ENCODE measurements around the gene CRY2. TPM values are rescaled to one million over a fixed set of nuclear protein-coding genes. Genes with fewer than 3 reads are reported as not detected.
"Not testable (repeated sequence)": the region's sequence is repeated elsewhere in the genome, so short reads cannot be mapped to it uniquely, and the experiment has no call there.

The CRY2 gene
- total and polyA plus RNA-seq, 3 donors from 2014 or later: 80.0 to 124 (median 109) TPM

DNA sequence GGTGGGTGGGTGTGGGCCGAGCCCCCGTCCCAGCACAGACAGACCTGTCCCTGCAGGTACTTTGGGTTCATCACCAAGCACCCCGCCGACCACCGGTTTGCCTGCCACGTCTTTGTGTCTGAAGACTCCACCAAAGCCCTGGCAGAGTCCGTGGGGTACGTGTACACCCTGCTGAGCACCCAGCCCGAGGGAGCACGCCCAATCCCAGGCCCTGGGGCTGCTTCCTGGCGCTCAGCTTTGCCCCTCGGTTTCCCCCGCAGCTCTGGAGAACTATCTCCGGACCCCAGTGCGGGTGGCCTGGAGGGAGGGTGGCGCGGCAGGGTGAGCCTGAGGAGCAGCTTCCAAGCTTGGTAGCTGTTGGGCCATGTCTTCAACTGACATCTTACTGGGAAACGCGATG, 57.8 kb downstream of the CRY2 start:
- H3K9me3 ChIP-seq: no peaks in the 10 kb centered on the region
- WGBS, 2 donors: 93 to 95% methylated on average over 13 to 19 of the region's 19 CpGs
- no peak for TF ChIP-seq POLR2A (IDR thresholded peaks at IDR 0.05)
- TF ChIP-seq, protein P1, sequence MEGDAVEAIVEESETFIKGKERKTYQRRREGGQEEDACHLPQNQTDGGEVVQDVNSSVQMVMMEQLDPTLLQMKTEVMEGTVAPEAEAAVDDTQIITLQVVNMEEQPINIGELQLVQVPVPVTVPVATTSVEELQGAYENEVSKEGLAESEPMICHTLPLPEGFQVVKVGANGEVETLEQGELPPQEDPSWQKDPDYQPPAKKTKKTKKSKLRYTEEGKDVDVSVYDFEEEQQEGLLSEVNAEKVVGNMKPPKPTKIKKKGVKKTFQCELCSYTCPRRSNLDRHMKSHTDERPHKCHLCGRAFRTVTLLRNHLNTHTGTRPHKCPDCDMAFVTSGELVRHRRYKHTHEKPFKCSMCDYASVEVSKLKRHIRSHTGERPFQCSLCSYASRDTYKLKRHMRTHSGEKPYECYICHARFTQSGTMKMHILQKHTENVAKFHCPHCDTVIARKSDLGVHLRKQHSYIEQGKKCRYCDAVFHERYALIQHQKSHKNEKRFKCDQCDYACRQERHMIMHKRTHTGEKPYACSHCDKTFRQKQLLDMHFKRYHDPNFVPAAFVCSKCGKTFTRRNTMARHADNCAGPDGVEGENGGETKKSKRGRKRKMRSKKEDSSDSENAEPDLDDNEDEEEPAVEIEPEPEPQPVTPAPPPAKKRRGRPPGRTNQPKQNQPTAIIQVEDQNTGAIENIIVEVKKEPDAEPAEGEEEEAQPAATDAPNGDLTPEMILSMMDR (IDR thresholded peaks at IDR 0.05): no peak
- no peaks in the 10 kb centered on the region for H3K36me3 ChIP-seq (ENCODE audit: low read depth, missing control alignments)
- intact Hi-C loops (cut with DNase I; ENCODE audit: low total_unique reads): no loop called here
- H3K27ac ChIP-seq: no peak overlapping the region
- DNase-seq: no peak
- peaks cover 8% of the 10 kb centered on the region for H3K4me1 ChIP-seq
- H3K4me3 ChIP-seq: no peak overlapping the region
- H3K27me3 ChIP-seq: no peaks in the 10 kb centered on the region

DNA sequence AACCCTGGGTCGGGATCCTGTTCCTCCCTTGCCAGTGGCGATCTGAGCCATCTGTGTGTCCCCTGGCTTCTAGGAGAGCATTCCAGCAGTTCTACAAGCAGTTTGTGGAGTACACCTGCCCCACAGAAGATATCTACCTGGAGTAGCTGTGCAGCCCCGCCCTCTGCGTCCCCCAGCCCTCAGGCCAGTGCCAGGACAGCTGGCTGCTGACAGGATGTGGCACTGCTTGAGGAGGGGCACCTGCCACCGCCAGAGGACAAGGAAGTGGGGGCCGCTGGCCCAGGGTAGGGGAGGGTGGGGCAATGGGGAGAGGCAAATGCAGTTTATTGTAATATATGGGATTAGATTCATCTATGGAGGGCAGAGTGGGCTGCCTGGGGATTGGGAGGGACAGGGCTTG, 58.3 kb downstream of the CRY2 start:
- intact Hi-C loops (cut with DNase I; ENCODE audit: low total_unique reads); H3K27me3 ChIP-seq; H3K36me3 ChIP-seq (ENCODE audit: low read depth, missing control alignments); H3K4me1 ChIP-seq; DNase-seq; H3K27ac ChIP-seq; H3K4me3 ChIP-seq; H3K9me3 ChIP-seq: not testable (repeated sequence)
- WGBS, 2 donors: 54 to 87% methylated on average over 4 to 6 of the region's 6 CpGs

DNA sequence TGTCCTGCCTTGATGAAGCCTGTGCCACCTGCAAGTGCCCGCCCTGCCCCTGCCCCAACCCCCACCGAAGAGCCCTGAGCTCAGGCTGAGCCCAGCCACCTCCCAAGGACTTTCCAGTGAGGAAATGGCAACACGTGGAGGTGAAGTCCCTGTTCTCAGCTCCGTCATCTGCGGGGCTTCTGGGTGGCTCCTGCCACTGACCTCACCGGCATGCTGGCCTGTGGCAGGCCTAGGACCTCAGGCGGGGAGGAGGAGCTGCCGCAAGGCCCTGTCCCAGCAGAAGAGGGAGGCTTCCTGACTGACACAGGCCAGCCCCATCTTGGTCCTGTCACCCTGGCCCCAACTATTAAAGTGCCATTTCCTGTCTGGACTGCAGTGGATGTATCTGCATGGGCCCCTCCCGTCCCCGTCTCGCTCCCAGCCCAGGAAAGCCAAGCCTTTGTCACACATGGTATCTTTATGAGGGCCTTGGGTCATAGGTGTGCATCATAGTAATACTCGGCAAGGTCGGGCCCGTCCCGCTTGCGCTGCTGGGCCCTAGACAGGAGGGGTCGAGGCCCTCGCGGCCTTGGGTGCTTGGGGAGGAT, 58.9 kb downstream of the CRY2 start:
- Histone ChIP-seq H3K36me3 (ENCODE audit: low read depth, missing control alignments) (no peaks in the 10 kb centered on the region), H3K27ac (no peak overlapping the region), H3K4me3 (no peak overlapping the region), H3K4me1 (peaks cover 1% of the 10 kb centered on the region), H3K9me3 (no peaks in the 10 kb centered on the region), H3K27me3 (no peaks in the 10 kb centered on the region)
- DNase-seq: no peak
- TF ChIP-seq POLR2A (IDR thresholded peaks at IDR 0.05): no peak
- TF ChIP-seq, protein P1 (IDR thresholded peaks at IDR 0.05): no peak
- 85 to 86% methylated on average over 11 to 19 of the region's 19 CpGs for WGBS, 2 donors
- intact Hi-C loops (cut with DNase I; ENCODE audit: low total_unique reads): no loop called here

DNA sequence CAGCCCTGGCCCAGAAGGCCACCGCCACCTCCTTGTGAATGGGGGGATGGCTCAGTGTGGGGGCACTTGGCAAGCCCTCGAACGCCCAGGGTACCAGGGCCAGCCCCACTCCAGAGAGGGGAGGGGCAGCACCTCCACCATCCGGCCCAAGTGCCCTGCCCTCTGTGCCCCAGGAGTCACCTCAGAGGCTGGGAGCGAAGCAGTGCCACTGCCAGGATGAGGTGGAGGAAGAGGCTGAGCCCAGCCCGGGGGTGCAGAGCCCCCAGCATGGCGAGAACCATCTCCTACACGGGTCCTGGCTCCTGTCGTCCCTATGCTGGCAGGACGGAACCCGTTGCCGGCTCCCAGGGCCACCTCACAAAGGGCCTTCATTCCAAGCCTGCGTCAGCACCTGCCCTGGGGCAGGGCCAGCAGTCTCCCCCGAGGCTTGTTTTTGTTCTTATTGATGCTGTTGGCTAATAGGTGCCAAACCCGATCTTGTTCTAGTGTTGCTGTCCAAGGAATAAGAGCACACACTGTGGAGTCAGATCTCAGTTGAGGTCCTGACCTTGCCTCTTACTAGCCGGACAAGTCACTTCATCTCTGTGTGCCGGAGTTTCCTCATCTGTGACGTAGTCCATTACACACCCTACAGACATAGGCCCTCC, 59.8 kb downstream of the CRY2 start, which contains the start of gene FREY1:
TSS of gene FREY1 (minus strand) at position 307 of the 647 bp plus-strand sequence. CDS start at position 281, 26 bp downstream.
- H3K27me3 ChIP-seq: no peaks in the 10 kb centered on the region
- H3K36me3 ChIP-seq (ENCODE audit: low read depth, missing control alignments): no peaks in the 10 kb centered on the region
- H3K9me3 ChIP-seq: no peaks in the 10 kb centered on the region
- 71 to 80% methylated on average over 8 to 16 of the region's 18 CpGs for WGBS, 2 donors
- H3K4me1 ChIP-seq: no peaks in the 10 kb centered on the region
- no peak for DNase-seq
- TF ChIP-seq POLR2A (IDR thresholded peaks at IDR 0.05): no peak
- TF ChIP-seq, protein P1 (IDR thresholded peaks at IDR 0.05): no peak
- intact Hi-C loops (cut with DNase I; ENCODE audit: low total_unique reads): no loop called here
- no peak within 1 kb of the TSS for H3K27ac ChIP-seq
- no peak within 1 kb of the TSS for H3K4me3 ChIP-seq

DNA sequence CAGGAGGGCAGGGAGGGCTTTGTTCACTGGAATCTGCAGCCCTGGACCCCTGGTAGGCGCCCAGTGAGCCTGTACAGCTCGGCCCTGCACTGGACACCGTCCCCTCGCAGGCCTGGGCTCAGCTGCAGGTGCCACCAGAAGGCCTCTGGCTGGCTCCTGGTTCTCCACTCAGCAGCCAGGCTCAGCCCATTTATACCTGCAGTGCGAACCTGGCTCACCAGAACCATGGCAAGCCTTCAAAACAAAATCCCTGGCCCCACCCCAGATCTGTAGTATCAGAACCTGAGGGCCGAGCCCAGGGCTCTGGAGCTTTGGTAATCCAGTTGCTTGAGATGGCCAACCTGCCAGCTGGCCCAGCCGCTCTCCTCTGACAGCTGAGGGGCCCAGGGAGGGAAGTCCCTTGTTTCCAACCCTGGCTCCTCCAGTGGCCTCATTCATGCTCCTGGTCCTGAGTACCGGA, 60.7 kb downstream of the CRY2 start:
- intact Hi-C loops (cut with DNase I; ENCODE audit: low total_unique reads): no loop called here
- Histone ChIP-seq H3K9me3 (no peaks in the 10 kb centered on the region), H3K4me1 (no peaks in the 10 kb centered on the region), H3K27me3 (no peaks in the 10 kb centered on the region), H3K4me3 (no peak overlapping the region), H3K36me3 (ENCODE audit: low read depth, missing control alignments) (no peaks in the 10 kb centered on the region), H3K27ac (no peak overlapping the region)
- TF ChIP-seq, protein P1 (IDR thresholded peaks at IDR 0.05): no peak
- no peak for TF ChIP-seq POLR2A (IDR thresholded peaks at IDR 0.05)
- 81 to 82% methylated on average over 6 to 8 of the region's 8 CpGs for WGBS, 2 donors
- no peak for DNase-seq
